Colonic mucosa (tissue), 4 donors: ENCODE measurements around the gene HAUS3. TPM values are rescaled to one million over a fixed set of nuclear protein-coding genes. Genes with fewer than 3 reads are reported as not detected.

Experiments used
- DNase-seq: peaks from one replicate; pipeline ENCODE4 v3.0.0-alpha.2; 2020
- H3K27ac ChIP-seq: fragments of 200-600 bp; one replicate; pipeline ENCODE4 v1.8.0; 2021
- H3K27me3 ChIP-seq: fragments of 200-600 bp; one replicate; pipeline ENCODE4 v1.8.0; 2021
- H3K36me3 ChIP-seq: fragments of 200-600 bp; one replicate; pipeline ENCODE4 v1.8.0; 2021
- H3K4me1 ChIP-seq: fragments of 200-600 bp; one replicate; pipeline ENCODE4 v1.8.0; 2021; ENCODE audit warnings: mild to moderate bottlenecking
- H3K4me3 ChIP-seq: fragments of 200-600 bp; one replicate; pipeline ENCODE4 v1.8.0; 2021
- H3K9ac ChIP-seq, 2 donors: one replicate each; pipeline ENCODE4 v1.7.0; 2013; ENCODE audit warnings: control low read depth in 2 of 2, low read depth in 2 of 2, low read length in 2 of 2
- H3K9me3 ChIP-seq: fragments of 200-600 bp; one replicate; pipeline ENCODE4 v1.8.0; 2021
- CTCF ChIP-seq: fragments of 200-600 bp; IDR thresholded peaks from one replicate; pipeline ENCODE4 v1.8.0; 2022; ENCODE audit warnings: antibody characterized with exemption, mild to moderate bottlenecking
- intact Hi-C: fragments of 100-400 bp; cut with DNase I; formaldehyde crosslinking; loops from one replicate; pipeline ENCODE4 v1.14.1; 2022
- total RNA-seq, 2 donors: library from RNA; stranded (reverse); fragmentation: NEBNext Ultra II Directional in 1 of 2; extraction: Animal tissue kit (Norgen Biotek cat#: 25700) in 1 of 2; gene quantifications; one replicate each; pipeline ENCODE4 v1.2.1, GENCODE V29; 2021
- donor health status: healthy.
- donor health status: DM: no; HTN: no; CAD: no.
- donor health status: DM: no; HTN: no; CAD: no.

The HAUS3 gene
- total RNA-seq, 2 donors from 2014 or later, result 9.1 to 13.0 TPM

- Histone ChIP-seq H3K27me3 (no peaks in the 10 kb centered on the region), H3K27ac (no peak overlapping the region), H3K9ac (no peak overlapping the region), H3K36me3 (peaks cover 12% of the 10 kb centered on the region), H3K4me3 (no peak overlapping the region), H3K9me3 (no peaks in the 10 kb centered on the region), H3K4me1 (peaks cover 10% of the 10 kb centered on the region)
- intact Hi-C loops, result no loop called here
- DNase-seq, result no peak
- TF ChIP-seq CTCF, result no peak
These were observed 5.5 kb upstream of the HAUS3 start for GRCh38 chr4:2247128-2248043.

- intact Hi-C loops, result no loop called here
- peaks cover 10% of the 10 kb centered on the region for H3K4me1 ChIP-seq
These were observed 4.6 kb upstream of the HAUS3 start for GRCh38 chr4:2246384-2247127.

GRCh38 chr4:2245787-2246275 lies 3.9 kb upstream of the HAUS3 start:
- DNase-seq, result no peak
- no peak overlapping the region for H3K27ac ChIP-seq
- peaks cover 6% of the 10 kb centered on the region for H3K36me3 ChIP-seq

More at GRCh38 chr4:2246384-2247127, 4.6 kb upstream of the HAUS3 start:
- no peak for TF ChIP-seq CTCF
- no peak for DNase-seq
- no peak overlapping the region for H3K4me3 ChIP-seq
- H3K9ac ChIP-seq, result no peak overlapping the region
- no peaks in the 10 kb centered on the region for H3K9me3 ChIP-seq
- H3K27ac ChIP-seq, result no peak overlapping the region
- H3K36me3 ChIP-seq, result peaks cover 6% of the 10 kb centered on the region
- no peaks in the 10 kb centered on the region for H3K27me3 ChIP-seq

GRCh38 chr4:2245057-2245786 lies 3.3 kb upstream of the HAUS3 start:
- H3K4me1 ChIP-seq, result peaks cover 10% of the 10 kb centered on the region
- H3K36me3 ChIP-seq, result peaks cover 6% of the 10 kb centered on the region
- no peaks in the 10 kb centered on the region for H3K27me3 ChIP-seq
- intact Hi-C loops, result no loop called here
- no peak overlapping the region for H3K27ac ChIP-seq
- no peak for DNase-seq
- no peaks in the 10 kb centered on the region for H3K9me3 ChIP-seq
- no peak overlapping the region for H3K4me3 ChIP-seq
- H3K9ac ChIP-seq, result peak overlapping the region in 1 of 2 donors; percentile 37
- TF ChIP-seq CTCF, result no peak

More at GRCh38 chr4:2245787-2246275, 3.9 kb upstream of the HAUS3 start:
- no peaks in the 10 kb centered on the region for H3K9me3 ChIP-seq
- no peak overlapping the region for H3K9ac ChIP-seq
- no peak overlapping the region for H3K4me3 ChIP-seq
- TF ChIP-seq CTCF, result no peak
- intact Hi-C loops, result no loop called here
- no peaks in the 10 kb centered on the region for H3K27me3 ChIP-seq
- H3K4me1 ChIP-seq, result peaks cover 10% of the 10 kb centered on the region
